GM18517 (cell line): Measurements from ENCODE around the gene SDK1.

Experiments used
- ATAC-seq: cut with Tn5 transposase; IDR thresholded peaks from one replicate; pipeline ENCODE4 v1.9.1; 2021; ENCODE audit warnings: mild to moderate bottlenecking, moderate library complexity; ENCODE audit not compliant: unreplicated experiment

Gene SDK1

GRCh38 chr7:4269746-4270145 lies 968.7 kb downstream of the SDK1 start:
- ATAC-seq: no peak

- no peak for ATAC-seq
Observed at GRCh38 chr7:4270268-4270667, 969.2 kb downstream of the SDK1 start.

GRCh38 chr7:4270941-4271715 lies 970.1 kb downstream of the SDK1 start:
- no peak for ATAC-seq

GRCh38 chr7:4271716-4272015 lies 970.6 kb downstream of the SDK1 start:
- no peak for ATAC-seq

- no peak for ATAC-seq
Observed at GRCh38 chr7:4272141-4272540, 971.1 kb downstream of the SDK1 start.

GRCh38 chr7:4273566-4274230 lies 972.6 kb downstream of the SDK1 start:
- no peak for ATAC-seq

GRCh38 chr7:4274286-4274685 lies 973.2 kb downstream of the SDK1 start:
- ATAC-seq: no peak

GRCh38 chr7:4277936-4278335 lies 976.9 kb downstream of the SDK1 start:
- no peak for ATAC-seq

GRCh38 chr7:4279216-4279615 lies 978.2 kb downstream of the SDK1 start:
- no peak for ATAC-seq

- ATAC-seq: no peak
Observed at GRCh38 chr7:4281231-4281993, 980.4 kb downstream of the SDK1 start.

- no peak for ATAC-seq
Observed at GRCh38 chr7:4282434-4283223, 981.6 kb downstream of the SDK1 start.

- ATAC-seq: no peak
Observed at GRCh38 chr7:4286351-4286750, 985.3 kb downstream of the SDK1 start.

GRCh38 chr7:4288791-4289394 lies 987.8 kb downstream of the SDK1 start:
- ATAC-seq: no peak

GRCh38 chr7:4297165-4297917 lies 996.3 kb downstream of the SDK1 start:
- ATAC-seq: no peak

- no peak for ATAC-seq
Observed at GRCh38 chr7:4297918-4298219, 996.8 kb downstream of the SDK1 start.

- no peak for ATAC-seq
Observed at GRCh38 chr7:4299431-4299830, 998.4 kb downstream of the SDK1 start.

GRCh38 chr7:4302203-4302905 lies 1001.3 kb downstream of the SDK1 start:
- no peak for ATAC-seq

GRCh38 chr7:4307316-4308204 lies 1006.5 kb downstream of the SDK1 start:
- ATAC-seq: no peak

- no peak for ATAC-seq
Observed at GRCh38 chr7:4308205-4308590, 1007.1 kb downstream of the SDK1 start.
